ENCODE results near the gene FBP2. TPM values are rescaled to one million over a fixed set of nuclear protein-coding genes. Genes with fewer than 3 reads are reported as not detected.

FBP2 gene
- total and polyA plus RNA-seq, 2 of the 8 experiments (the other 6 are each of a cell fraction or from before 2014, with no cell fraction given): not detected

- TF ChIP-seq CHD7 (IDR thresholded peaks at IDR 0.05; ENCODE audit: insufficient replicate concordance, low read length): no peak
- no peak for TF ChIP-seq CTCF (IDR thresholded peaks at IDR 0.05; ENCODE audit: control extremely low read depth in 1 of 3, insufficient read depth in 1 of 3, low read depth in 1 of 3, low read length in 3 of 3)
- no peak for TF ChIP-seq RAD21 (IDR thresholded peaks at IDR 0.05 in 1 of 2, conservative IDR thresholded peaks at IDR 0.05 in 1 of 2; ENCODE audit: low read depth in 2 of 2, low read length in 2 of 2)
- TF ChIP-seq GTF2F1 (IDR thresholded peaks at IDR 0.05; ENCODE audit: borderline replicate concordance, low read depth, low read length): no peak
- TF ChIP-seq KDM5A (IDR thresholded peaks at IDR 0.05; ENCODE audit: low read length): no peak
- no peak for TF ChIP-seq CBX8 (IDR thresholded peaks at IDR 0.05; ENCODE audit: borderline replicate concordance, low read depth, low read length)
- TF ChIP-seq SUZ12 (IDR thresholded peaks at IDR 0.05; ENCODE audit: low read length): no peak
- TF ChIP-seq ASH2L (IDR thresholded peaks at IDR 0.05; ENCODE audit: low read length): no peak
Observed at GRCh38 chr9:94584555-94584954, 9.1 kb downstream of the FBP2 start (continued).

Data from H1 (cell line).